Measurements from ENCODE around the gene DMC1. TPM values are rescaled to one million over a fixed set of nuclear protein-coding genes. Genes with fewer than 3 reads are reported as not detected.

The DMC1 gene
- total RNA-seq, 2 donors from 2014 or later = 0.23 to 3.2 TPM

- no peak for TF ChIP-seq CTCF (IDR thresholded peaks at IDR 0.05)
- no peak for TF ChIP-seq POLR2A (IDR thresholded peaks at IDR 0.05)
- TF ChIP-seq POLR2AphosphoS5 (IDR thresholded peaks at IDR 0.05) = no peak
- Histone ChIP-seq H3K9me3 (no peaks in the 10 kb centered on the region), H3K27me3 (replicated peaks; ENCODE audit: insufficient read depth) (no peaks in the 10 kb centered on the region), H3K4me3 (no peak overlapping the region), H3K27ac (no peak overlapping the region), H3K36me3 (no peaks in the 10 kb centered on the region), H3K4me1 (replicated peaks) (no peaks in the 10 kb centered on the region)
- DNase-seq (ENCODE audit: low spot score) = no peak
- intact Hi-C loops (cut with DNase I) = no loop called here
- WGBS = 88% methylated on average over 3 of the region's 3 CpGs
Observed at GRCh38 chr22:38524429-38524828, 45.6 kb downstream of the DMC1 start.

- no peak for DNase-seq (ENCODE audit: low spot score)
- Histone ChIP-seq H3K36me3 (no peaks in the 10 kb centered on the region), H3K4me1 (replicated peaks) (no peaks in the 10 kb centered on the region), H3K9me3 (no peaks in the 10 kb centered on the region), H3K27me3 (replicated peaks; ENCODE audit: insufficient read depth) (no peaks in the 10 kb centered on the region), H3K27ac (no peak overlapping the region), H3K4me3 (no peak overlapping the region)
- intact Hi-C loops (cut with DNase I) = no loop called here
- TF ChIP-seq POLR2A (IDR thresholded peaks at IDR 0.05) (no peak), CTCF (IDR thresholded peaks at IDR 0.05) (no peak), POLR2AphosphoS5 (IDR thresholded peaks at IDR 0.05) (no peak)
- WGBS = 95% methylated on average over 5 of the region's 5 CpGs
Observed at GRCh38 chr22:38523479-38523878, 46.5 kb downstream of the DMC1 start.

- intact Hi-C loops (cut with DNase I) = no loop called here
- no peak for TF ChIP-seq POLR2AphosphoS5 (IDR thresholded peaks at IDR 0.05)
- no peak for TF ChIP-seq POLR2A (IDR thresholded peaks at IDR 0.05)
- no peak for TF ChIP-seq CTCF (IDR thresholded peaks at IDR 0.05)
- 82% methylated on average over 3 of the region's 3 CpGs for WGBS
- H3K27ac ChIP-seq = no peak overlapping the region
- no peak for DNase-seq (ENCODE audit: low spot score)
- H3K4me1 ChIP-seq (replicated peaks) = no peaks in the 10 kb centered on the region
- H3K27me3 ChIP-seq (replicated peaks; ENCODE audit: insufficient read depth) = no peaks in the 10 kb centered on the region
- no peak overlapping the region for H3K4me3 ChIP-seq
- H3K9me3 ChIP-seq = no peaks in the 10 kb centered on the region
- no peaks in the 10 kb centered on the region for H3K36me3 ChIP-seq
Observed at GRCh38 chr22:38523029-38523428, 47.0 kb downstream of the DMC1 start.

- no peak for DNase-seq (ENCODE audit: low spot score)
- Histone ChIP-seq H3K4me3 (no peak overlapping the region), H3K27ac (no peak overlapping the region), H3K27me3 (replicated peaks; ENCODE audit: insufficient read depth) (no peaks in the 10 kb centered on the region), H3K4me1 (replicated peaks) (no peaks in the 10 kb centered on the region), H3K36me3 (no peaks in the 10 kb centered on the region), H3K9me3 (no peaks in the 10 kb centered on the region)
- intact Hi-C loops (cut with DNase I) = no loop called here
- TF ChIP-seq CTCF (IDR thresholded peaks at IDR 0.05) (no peak), POLR2AphosphoS5 (IDR thresholded peaks at IDR 0.05) (no peak), POLR2A (IDR thresholded peaks at IDR 0.05) (no peak)
- WGBS = 99% methylated on average over 2 of the region's 2 CpGs
Observed at GRCh38 chr22:38519453-38520250, 50.3 kb downstream of the DMC1 start.

- intact Hi-C loops (cut with DNase I) = no loop called here
- TF ChIP-seq CTCF (IDR thresholded peaks at IDR 0.05) (no peak), POLR2AphosphoS5 (IDR thresholded peaks at IDR 0.05) (no peak), POLR2A (IDR thresholded peaks at IDR 0.05) (no peak)
- Histone ChIP-seq H3K4me3 (no peak overlapping the region), H3K36me3 (no peaks in the 10 kb centered on the region), H3K4me1 (replicated peaks) (no peaks in the 10 kb centered on the region), H3K27ac (no peak overlapping the region), H3K27me3 (replicated peaks; ENCODE audit: insufficient read depth) (no peaks in the 10 kb centered on the region), H3K9me3 (no peaks in the 10 kb centered on the region)
- WGBS = 95% methylated on average over 4 of the region's 4 CpGs
- DNase-seq (ENCODE audit: low spot score) = no peak
Observed at GRCh38 chr22:38518620-38519019, 51.4 kb downstream of the DMC1 start.
